DMS153 (cell line): ENCODE data around the gene SLC25A22.
A peak's percentile ranks its signal among the peaks of the same experiment; 100 is the strongest.

Experiments used
- DNase-seq: peaks from one replicate; lab custom pipeline; 2025; lab: John Stamatoyannopoulos, UW

Gene SLC25A22

DNA sequence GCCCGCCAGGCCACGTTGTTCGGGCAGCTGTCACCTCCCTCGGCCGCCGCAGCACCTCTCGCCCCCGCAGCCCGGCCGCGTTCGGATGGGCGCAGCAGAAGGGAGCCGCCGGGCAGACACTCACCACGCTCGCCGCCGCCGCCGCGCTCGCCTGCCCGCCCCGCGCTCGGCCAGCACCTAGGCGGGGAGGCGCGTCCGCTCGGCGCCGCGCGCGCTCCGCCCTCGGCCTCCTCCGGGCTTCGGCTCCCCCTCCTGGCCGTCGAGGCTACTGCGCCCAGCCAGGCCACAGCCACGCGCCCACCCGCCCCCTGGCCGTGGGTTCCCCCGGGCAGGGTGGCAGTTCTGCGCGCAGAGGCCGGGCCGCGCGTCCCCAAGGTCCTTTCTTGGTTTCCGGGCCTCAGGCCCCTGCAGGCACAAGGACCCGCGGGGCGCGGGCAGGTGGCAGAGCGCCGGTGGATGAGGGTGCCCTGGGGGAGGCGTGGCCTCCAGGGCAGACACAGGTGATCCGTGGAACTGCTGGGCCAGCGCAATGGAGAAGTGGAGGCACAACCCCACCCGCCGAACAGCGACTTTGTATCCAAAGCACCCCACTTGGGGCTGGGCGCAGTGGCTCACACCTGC is at the start of gene SLC25A22:
Gene SLC25A22, minus strand, starts transcription at position 189 of the 621 bp plus-strand sequence. CDS start 3,275 bp downstream, outside the sequence.
- DNase-seq = peak; percentile 47

DNA sequence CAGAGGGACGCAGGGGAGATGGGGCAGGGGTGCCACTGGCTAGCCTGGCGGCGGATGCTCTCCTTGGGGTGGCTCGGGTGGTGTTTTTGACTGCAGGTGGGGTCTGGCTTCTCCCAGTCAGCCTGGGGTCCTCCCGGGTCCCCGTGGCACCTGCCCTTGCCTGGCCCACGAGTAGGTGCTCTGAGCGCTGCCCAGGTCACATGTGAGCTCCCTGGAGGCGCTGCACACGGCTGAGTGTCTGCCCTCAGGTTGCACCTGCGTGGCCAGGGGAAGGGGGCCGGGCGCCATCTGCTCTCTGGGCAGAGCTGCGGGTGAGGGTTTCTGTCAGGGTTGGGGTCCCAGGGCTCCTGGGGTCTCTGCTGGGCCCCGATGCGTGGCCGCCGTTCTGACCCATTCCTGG is 49.8 kb upstream of the SLC25A22 start:
- DNase-seq = no peak

DNA sequence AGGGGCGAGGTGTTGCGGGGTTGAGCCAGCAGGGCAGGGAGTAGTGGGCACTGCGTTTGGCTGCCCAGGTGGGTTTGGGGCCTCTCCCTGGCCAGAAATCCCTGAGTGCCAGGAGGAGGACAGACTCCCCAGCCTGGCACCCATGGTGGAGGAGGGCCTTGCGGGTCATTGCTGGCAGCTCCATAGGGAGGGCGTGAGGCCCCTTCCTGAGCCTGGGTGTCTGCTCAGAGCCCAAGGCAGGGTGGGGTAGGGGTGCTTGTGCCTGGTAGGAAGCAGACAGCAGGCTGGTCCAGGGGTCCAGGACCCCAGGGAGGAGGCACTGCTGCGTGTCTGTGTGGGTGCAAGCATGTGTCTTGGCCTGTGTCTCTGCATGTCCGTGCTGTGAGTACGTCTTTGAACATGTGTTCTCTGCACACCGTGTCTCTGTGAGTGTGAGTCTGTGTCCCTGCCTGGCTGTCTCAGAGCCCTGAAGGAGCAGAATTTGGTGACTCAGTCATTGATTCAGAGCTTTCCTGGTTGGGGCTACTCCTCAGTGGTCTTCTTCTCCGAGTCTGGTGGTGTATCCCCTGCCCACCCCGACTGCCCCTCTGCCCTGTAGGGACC is 48.5 kb upstream of the SLC25A22 start:
- DNase-seq = no peak

DNA sequence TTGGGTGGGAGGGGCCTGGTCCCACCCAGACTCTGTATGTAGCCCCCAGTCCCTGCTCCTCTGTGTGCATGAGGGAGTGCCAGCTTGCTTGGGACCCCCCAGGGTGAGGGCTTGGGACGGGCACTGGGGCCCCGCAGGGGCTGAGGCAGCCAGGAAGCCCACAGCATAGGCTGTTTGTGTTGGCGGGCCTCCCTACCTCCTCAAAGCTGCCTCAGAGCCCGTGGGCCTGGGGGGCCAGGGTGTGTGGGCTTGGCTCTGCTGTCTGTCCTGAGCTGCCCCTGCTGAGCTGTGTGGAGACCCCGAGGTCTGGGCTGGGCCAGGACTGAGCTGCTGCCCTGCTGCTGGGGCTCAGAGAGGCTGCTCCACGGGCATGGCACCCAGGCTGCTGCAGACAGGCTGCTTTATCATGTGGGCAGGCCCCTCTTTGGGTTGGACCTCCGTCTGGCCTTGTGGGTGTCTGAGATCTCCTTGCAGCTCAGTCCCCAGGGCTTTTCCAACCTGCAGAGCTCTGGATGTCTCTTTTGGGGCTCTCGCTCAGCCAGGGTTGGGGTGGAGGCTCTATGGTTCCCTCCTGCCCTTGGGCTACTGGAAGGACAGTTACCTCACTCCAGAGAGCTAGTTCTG is 47.9 kb upstream of the SLC25A22 start:
- no peak for DNase-seq

DNA sequence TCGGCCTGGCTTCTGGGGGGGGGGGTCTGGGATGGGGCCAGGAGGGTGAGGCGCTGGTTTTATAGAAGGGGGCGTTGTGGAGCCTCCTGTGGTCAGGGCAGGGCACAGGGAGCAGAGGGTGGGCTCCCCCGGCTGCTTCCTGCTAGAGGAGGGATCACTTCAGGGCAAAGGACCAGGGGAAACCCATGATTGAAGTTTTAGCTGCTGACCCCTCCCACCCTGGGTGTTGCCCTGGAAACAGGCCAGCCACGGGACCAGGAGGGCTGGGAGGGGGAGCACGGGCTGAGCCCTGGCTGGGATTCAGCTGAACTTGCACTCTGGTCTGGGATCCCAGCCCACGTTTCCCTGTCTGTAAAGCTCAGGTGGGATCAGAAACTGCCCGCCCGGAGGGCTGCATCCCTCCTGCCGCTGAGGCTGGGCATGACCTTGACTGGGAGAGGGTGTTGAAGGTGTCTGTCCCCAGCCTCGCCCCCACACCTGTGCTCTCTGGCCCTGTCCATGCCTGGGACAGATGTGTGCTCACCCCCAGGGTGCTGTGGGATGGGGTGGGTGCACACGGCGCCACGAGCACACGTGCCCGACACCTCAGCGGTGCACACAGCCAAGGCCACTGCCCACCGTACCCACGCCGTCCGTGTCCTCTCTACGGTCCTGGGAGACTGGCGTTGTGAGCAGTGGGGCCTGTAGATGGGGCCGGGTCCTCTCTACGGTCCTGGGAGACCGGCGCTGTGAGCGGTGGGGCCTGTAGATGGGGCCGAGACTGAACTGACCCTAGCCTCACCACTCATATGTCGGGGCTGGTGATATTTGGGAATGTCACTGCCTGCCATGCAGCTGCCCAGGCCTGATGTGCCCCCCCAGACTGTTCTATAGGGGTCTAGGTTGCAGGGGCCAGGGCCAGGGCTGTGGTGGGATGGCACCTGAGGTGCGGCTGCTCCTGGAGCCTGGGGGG is 46.9 kb upstream of the SLC25A22 start:
- DNase-seq = no peak

DNA sequence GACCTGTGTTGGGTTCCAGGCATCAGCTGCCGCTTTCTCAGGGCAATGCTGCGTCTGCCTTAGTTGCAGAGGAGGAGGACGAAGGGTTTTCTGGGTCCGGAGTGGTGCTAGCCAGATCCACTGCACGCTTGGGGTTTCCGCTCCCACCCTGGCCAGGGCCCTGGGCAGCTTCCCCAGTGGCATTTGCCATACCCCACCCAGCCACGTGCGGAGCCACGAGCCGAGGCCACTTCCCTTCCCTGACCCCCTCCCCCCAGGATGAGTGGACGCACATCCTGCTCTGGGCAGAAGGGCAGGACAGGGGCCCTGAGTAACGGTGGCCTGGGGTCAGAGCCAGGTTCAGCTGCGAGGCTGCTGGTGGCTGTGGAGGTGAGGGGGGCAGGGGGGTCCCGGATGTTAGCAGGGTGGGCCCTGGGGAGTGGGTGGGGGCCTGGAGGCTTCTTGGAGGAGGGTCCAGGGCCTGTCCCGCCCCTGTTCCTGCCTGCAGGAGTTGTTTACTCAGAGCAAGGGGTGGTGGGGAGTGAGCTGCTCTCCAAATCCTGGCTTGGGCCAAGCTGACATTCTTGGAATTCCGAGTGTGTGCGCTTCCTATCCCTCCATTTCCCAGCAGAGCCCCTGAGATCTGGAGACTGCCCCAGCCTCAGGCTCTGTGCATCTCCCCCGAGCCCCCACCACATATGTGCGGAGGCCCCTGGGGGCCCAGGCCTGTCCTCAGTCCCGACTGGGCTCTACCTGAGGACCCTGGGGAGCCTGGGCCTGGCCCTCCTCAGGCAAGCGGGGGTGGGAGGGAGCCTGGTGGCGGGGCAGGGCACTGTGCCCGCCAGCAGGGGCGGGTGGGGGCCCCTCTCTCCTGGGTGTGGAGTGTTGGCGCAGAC is 46.0 kb upstream of the SLC25A22 start:
- no peak for DNase-seq

DNA sequence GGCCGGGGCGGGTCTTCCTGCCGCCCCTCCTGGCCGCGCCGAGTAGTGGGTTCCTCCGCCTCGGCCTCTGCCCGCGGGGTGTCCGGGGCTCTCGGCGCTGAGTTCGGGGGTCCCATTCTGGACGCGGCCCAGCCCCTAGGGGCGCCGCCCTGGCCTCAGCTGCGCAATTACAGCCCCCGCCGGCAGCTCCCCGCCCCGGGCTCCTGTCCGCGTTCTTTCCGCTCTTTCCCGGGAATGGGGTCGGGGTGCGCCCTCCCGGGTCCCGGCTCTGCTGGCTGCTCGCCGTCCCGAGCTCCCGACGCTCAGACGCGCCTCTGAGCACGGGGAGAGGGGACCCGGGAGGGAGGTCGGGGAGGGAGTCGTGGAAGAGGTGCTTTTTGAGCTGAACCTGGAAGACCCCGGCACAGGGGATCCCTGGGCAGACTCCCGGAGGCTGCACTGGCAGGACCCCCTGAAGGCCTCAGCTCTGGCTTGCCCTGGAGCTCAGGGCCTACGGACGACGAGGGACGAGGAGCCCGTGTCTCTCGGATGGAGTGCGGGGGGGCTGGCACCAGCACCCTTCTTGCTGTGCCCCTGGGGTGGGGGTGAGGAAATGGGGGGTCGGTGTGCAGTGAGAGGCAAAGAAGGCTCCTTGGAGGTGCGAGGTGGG is 45.1 kb upstream of the SLC25A22 start:
- DNase-seq = no peak

DNA sequence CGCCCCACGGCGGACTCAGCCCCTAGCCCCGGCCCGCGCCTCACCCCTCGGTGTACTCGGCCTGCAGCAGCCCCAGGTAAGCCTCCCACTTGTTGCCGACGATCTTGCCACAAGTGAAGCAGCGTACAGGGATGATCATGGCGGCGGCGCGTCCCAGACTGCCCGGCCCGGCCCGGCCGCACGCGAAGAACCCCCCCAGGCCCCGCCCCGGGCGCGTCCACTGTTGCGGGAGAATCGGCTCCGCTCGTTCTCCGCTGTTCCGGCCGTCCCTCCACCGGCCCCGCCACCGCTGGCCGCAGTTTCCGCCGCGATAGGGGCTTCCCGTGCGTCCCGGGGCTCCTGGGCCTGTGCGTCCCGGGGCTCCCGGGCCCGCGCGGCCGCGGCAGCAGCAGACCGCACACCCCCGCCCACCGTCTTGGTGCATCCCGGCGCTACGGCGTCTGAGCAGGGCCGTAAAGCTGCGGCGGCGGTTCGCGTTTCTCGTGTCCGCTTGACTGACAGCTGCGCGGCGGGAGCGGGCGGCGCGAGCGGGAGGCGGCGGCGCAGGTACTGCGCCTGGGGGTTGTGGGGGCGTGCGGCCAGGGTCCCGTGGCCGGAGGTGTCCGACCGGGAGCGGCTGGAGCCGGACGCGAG is 44.4 kb upstream of the SLC25A22 start, which contains the start of the genes POLR2L and TSPAN4:
Gene POLR2L, minus strand, starts transcription at position 160 of the 633 bp plus-strand sequence. Its CDS starts 21 bp downstream, at position 139.
Gene TSPAN4, plus strand, starts transcription at position 483 of the 633 bp plus-strand sequence. CDS start 7,453 bp downstream, outside the sequence.
- DNase-seq = peak; percentile 56

DNA sequence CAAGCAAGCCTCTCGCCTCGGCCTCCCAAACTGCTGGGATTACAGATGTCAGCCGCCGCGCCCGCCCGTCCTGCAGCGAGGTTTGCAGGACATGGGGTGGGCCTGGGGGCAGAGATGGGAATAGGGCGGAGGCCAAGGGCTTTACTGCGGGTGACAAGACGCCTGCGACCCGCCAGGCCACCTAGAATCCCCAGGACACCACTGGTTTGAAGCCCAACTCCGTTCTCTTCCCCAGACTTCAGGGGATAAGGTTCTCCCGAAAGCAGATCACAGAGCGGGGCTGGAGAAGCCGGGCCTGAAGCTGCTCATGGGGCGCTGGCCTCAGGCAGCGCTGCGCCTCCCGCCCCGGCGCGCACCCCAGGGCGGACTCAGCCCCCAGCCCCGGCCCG is 43.9 kb upstream of the SLC25A22 start:
- no peak for DNase-seq

DNA sequence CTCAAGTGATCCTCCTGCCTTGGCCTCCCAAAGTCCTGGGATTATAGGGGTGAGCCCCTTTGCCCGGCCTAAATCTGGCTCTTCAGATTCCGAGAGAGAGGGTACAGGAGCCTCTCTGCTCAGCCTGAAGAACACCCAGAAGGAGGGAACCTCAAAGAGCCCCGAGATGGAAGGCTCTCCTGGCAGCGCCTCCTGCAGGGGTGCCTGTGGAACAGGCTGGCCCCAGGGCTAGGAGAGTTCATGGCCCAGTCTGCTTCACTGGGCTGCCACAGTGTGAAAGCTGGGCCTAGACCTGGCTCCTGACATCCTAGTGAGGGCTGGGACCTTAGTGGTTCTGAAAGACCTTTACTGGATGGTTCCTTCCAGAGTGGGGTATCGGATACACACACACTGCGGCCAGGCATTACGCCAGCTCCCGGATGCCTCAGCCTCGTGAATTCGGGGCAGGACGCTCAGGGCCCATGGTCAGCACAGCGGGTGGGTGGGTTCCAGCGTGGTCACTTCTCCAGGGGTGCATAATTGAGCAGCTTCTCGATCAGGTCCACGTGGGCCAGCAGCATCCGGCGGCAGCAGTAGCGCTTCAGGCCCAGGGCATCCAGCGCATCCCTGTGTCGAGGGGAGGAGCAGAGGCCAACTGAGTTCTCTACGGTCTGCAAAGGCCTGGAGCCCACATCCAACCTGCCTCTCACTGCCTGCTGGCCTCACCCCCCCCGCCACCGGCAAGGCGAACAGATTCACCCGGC is 42.0 kb upstream of the SLC25A22 start:
- no peak for DNase-seq

DNA sequence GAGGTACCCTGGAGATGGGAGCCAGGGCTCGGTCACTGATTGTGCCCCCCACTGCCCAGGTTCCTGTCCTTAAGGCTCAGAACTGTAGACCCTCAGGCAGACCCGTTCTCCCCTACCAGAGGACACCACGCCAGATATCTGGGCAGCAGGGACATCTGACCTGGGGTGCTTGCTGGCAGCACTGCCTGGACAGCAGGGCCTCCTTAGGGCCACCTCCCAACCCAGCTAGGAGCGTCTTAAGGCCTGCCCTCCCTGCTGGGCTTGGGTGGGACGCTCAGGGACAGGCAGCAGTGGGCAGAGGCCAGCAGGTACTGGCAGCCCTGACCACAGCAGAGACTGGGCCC is 41.2 kb upstream of the SLC25A22 start:
- no peak for DNase-seq

DNA sequence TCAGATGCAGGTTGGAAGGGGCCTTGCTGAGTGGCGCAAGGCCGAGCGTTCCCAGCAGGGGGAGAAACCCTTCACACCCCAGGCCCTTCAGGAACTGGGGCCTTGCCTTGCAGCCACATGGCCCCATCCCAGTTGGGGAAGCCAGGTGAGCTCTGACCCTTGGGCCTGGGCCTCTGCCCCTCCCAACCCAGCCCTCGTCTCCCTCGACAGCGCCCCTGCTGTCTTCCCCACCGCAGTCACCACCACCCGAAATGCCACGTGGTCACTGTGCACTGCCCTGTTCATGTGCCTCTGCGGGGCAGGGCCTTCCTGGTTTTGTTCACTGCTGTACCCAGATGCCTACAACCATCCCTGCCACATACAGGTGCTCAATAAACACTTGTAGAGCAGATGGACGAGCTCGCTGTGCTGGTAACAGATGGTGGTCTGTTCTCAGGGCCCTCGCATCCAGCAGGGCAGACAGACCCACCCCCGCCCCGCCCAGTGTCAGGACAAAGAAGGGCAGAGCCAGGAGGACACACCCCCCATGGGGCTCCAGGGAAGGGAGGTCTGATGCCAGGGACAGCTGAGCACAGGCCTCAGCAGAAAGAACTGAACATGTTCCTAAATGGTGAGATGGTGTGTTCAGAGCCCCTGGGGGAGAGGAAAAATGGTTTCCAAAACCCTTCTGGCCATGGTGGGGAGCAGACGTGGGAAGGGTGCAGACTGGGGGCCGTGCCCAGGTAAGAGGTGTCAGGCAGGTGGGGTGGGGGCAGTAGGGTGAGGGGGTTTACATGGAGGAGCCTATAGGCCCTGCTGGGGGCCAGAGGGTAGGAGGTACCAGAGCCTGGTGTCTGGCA is 40.6 kb upstream of the SLC25A22 start:
- DNase-seq = no peak

DNA sequence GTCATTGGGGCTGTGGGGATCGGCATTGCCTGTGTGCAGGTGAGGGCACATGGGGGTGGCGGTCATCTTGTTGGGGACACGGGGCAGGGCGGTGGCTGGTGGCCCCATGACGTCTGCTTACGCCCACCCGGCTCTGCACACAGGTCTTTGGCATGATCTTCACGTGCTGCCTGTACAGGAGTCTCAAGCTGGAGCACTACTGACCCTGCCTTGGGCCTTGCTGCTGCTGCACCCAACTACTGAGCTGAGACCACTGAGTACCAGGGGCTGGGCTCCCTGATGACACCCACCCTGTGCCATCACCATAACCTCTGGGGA is 39.9 kb upstream of the SLC25A22 start:
- no peak for DNase-seq

DNA sequence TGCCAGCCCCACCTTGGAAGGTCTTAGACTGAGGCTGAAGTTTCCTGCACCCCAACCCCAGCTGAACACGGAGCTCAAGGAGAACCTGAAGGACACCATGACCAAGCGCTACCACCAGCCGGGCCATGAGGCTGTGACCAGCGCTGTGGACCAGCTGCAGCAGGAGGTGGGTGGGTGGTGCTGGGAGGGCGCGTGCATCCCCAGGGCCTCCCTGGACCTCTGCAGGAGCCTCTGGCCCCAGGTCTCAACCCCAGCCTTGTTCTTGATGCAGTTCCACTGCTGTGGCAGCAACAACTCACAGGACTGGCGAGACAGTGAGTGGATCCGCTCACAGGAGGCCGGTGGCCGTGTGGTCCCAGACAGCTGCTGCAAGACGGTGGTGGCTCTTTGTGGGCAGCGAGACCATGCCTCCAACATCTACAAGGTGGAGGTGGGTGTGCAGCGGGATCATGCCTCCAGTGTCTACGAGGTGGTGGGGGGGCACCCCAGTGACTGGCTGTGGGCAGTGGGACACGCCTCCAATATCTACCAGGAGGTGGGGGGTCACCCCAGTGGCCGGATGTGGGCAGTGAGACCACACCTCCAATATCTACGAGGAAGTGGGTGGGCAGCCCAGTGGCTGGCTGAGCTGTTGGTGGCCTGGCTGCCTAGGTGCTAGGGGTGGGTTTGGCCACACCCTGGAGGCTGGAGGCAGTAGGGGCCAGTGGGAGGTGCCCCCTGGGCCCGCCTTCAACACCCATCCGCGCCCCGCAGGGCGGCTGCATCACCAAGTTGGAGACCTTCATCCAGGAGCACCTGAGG is 39.3 kb upstream of the SLC25A22 start:
- DNase-seq = no peak

DNA sequence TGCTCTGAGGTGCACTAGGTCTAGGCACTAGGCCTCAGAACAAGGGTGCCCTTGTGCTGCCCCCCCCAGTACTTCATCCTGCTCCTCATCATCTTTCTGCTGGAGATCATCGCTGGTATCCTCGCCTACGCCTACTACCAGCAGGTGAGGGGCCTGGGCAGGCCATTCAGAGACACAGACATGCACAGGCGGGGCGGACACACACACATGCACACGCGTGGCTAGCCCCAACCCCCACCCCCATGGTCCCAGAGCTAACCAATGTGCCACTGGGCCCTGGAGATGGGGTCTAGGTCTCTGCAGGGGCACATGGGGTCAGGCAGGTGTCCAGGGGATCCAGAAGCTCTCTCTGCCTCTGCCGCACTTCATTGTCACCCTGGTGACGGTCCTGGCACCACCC is 38.6 kb upstream of the SLC25A22 start:
- DNase-seq = no peak

DNA sequence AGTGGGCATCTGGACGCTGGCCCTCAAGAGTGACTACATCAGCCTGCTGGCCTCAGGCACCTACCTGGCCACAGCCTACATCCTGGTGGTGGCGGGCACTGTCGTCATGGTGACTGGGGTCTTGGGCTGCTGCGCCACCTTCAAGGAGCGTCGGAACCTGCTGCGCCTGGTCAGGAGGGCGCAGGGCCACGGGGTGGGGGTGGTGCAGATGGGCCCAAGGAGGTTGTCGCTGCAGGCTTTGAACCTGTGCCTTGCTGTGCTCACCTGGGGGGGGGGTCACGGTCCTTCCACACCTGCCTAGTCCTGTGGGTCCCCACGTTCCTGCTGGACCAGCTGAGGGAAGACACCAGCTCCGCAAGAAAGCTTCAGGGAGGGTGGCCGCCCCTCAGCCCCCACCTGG is 38.2 kb upstream of the SLC25A22 start:
- no peak for DNase-seq

DNA sequence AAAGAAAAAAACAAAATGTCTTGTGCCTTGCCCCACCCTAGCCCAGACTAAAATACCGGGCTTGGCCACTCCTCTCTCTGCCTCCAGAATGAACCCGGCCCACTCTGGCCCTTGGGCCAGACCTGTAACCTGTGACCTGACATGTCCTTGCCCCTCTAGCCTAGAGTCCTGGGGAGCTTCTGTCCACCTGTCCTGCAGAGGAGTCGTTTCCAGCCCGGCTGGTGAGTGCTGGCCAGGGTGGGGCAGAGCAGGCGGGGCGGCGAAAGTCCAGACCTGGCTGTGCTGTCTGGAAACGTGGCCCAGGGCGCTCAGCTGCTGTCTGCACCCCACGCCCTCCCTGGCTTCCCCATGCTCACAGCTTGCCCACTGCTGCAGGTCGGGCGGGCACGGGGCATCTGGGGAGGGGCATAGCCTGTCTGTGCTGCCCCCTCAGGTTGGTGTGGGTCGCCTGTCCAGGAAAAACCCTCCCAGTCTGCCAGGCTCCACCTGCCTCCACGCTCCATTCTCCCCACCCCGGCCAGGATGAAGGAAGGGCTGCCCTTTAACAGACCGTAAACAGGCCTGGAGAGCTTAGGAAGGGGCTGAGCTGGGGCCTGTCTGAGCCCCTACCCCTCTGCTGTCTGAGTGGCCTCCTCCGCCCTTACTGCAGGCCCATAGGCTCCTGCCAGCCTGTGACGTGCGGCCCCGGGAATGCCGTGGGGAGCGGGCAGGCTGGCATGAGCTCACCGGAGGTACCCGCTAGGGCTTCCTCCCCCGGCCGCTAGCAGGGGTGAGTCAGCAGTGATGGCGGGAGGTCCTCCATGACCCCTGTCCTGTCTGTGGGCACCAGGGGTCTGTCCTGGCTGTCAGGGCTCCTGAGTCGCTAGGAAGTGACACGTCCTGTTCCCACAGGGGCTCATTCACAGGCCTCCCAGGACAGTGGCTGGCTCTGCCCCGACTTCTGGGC is 36.6 kb upstream of the SLC25A22 start:
- DNase-seq = no peak
